Loucy (cell line): ENCODE data around the gene SPTB.

Experiments
- H2AFZ ChIP-seq: fragments of 200-600 bp; sonication (generic); 2 replicates; pipeline ENCODE4 v1.6.0; 2016; ENCODE audit warnings: antibody characterized with exemption, mild to moderate bottlenecking, low read length, moderate library complexity
- H3F3A ChIP-seq: fragments of 200-600 bp; 2 replicates; pipeline ENCODE4 v1.6.0; 2016; ENCODE audit warnings: antibody characterized with exemption, low read depth, mild to moderate bottlenecking
- H3K27me3 ChIP-seq: fragments of 200-600 bp; sonication (generic); 2 replicates; pipeline ENCODE4 v1.6.1; 2014; ENCODE audit warnings: low read length, mild to moderate bottlenecking; ENCODE audit not compliant: insufficient read depth, poor library complexity, severe bottlenecking
- H3K36me3 ChIP-seq: fragments of 200-600 bp; sonication (generic); 2 replicates; pipeline ENCODE4 v1.6.1; 2016; ENCODE audit warnings: low read length; ENCODE audit not compliant: insufficient read depth
- H3K4me1 ChIP-seq: fragments of 200-600 bp; sonication (generic); 2 replicates; pipeline ENCODE4 v1.5.1; 2014; ENCODE audit warnings: low read length, mild to moderate bottlenecking; ENCODE audit not compliant: insufficient read depth, poor library complexity, severe bottlenecking
- H3K4me2 ChIP-seq: fragments of 200-600 bp; sonication (generic); 2 replicates; pipeline ENCODE4 v1.6.0; 2014; ENCODE audit warnings: antibody characterized with exemption, low read length, low read depth, mild to moderate bottlenecking; ENCODE audit not compliant: poor library complexity, severe bottlenecking
- H3K4me3 ChIP-seq: fragments of 200-600 bp; sonication (generic); 2 replicates; pipeline ENCODE4 v1.5.1; 2014; ENCODE audit warnings: low read length, mild to moderate bottlenecking, mixed read lengths; ENCODE audit not compliant: poor library complexity, severe bottlenecking
- H3K79me2 ChIP-seq: fragments of 200-600 bp; sonication (generic); 2 replicates; pipeline ENCODE4 v1.6.1; 2014; ENCODE audit warnings: low read length; ENCODE audit not compliant: insufficient read depth
- H3K9ac ChIP-seq: fragments of 200-600 bp; sonication (generic); 2 replicates; pipeline ENCODE4 v1.6.0; 2014; ENCODE audit warnings: mild to moderate bottlenecking, low read depth, low read length, moderate library complexity; ENCODE audit not compliant: poor library complexity, severe bottlenecking
- H3K9me2 ChIP-seq: fragments of 200-600 bp; sonication (generic); replicated peaks from 2 replicates; pipeline ENCODE4 v1.6.1; 2016; ENCODE audit warnings: low read depth, low read length, mixed read lengths
- H3K9me3 ChIP-seq: fragments of 200-600 bp; sonication (generic); 2 replicates; pipeline ENCODE4 v1.6.1; 2014; ENCODE audit warnings: mild to moderate bottlenecking, antibody characterized with exemption, low read length, low read depth; ENCODE audit not compliant: insufficient read depth
- H4K20me1 ChIP-seq: fragments of 200-600 bp; sonication (generic); 2 replicates; pipeline ENCODE4 v1.6.0; 2014; ENCODE audit warnings: antibody characterized with exemption, low read length, mild to moderate bottlenecking; ENCODE audit not compliant: insufficient read depth, poor library complexity, severe bottlenecking
- CTCF ChIP-seq: fragments of 200-600 bp; sonication (generic); conservative IDR thresholded peaks from 2 replicates; pipeline ENCODE4 v1.5.1; 2014; ENCODE audit warnings: mild to moderate bottlenecking, antibody characterized with exemption, low read length
- EZH2phosphoT487 ChIP-seq: fragments of 200-600 bp; IDR thresholded peaks from 2 replicates; pipeline ENCODE4 v1.6.1; 2018; ENCODE audit warnings: antibody characterized with exemption, mild to moderate bottlenecking, moderate library complexity, borderline replicate concordance

SPTB gene

GRCh38 chr14:64704743-64705380 is 174.8 kb downstream of the SPTB start:
- no peaks in the 10 kb centered on the region for H3K27me3 ChIP-seq
- no peaks in the 10 kb centered on the region for H3K36me3 ChIP-seq
- no peaks in the 10 kb centered on the region for H3K9me3 ChIP-seq
- peaks cover 45% of the 10 kb centered on the region for H3K79me2 ChIP-seq
- TF ChIP-seq EZH2phosphoT487 (no peak), CTCF (no peak)
- H4K20me1 ChIP-seq, result no peaks in the 10 kb centered on the region
- H3F3A ChIP-seq, result peaks cover 10% of the 10 kb centered on the region; the same call in 1 of the 2 replicates
- peaks cover 58% of the 10 kb centered on the region for H3K4me1 ChIP-seq
- H3K4me3 ChIP-seq, result peak overlapping the region; percentile 76
- peak overlapping the region; percentile 89 for H3K9ac ChIP-seq
- H3K9me2 ChIP-seq, result no peaks in the 10 kb centered on the region
- H2AFZ ChIP-seq, result peak overlapping the region; percentile 83
- H3K4me2 ChIP-seq, result peak overlapping the region; percentile 96

GRCh38 chr14:64704143-64704742 is 175.5 kb downstream of the SPTB start, which contains the start of gene PLEKHG3:
TSS of gene PLEKHG3 (plus strand) at chr14:64704424. CDS start at chr14:64727632, 23,208 bp downstream.
- H3K4me2 ChIP-seq, result peak within 1 kb of the TSS; percentile 96
- H3K9me3 ChIP-seq, result no peaks in the 10 kb centered on the region
- H3K9ac ChIP-seq, result peak within 1 kb of the TSS; percentile 89
- H2AFZ ChIP-seq, result peak within 1 kb of the TSS; percentile 83
- no peaks in the 10 kb centered on the region for H3K27me3 ChIP-seq
- peaks cover 54% of the 10 kb centered on the region for H3K4me1 ChIP-seq
- no peak for TF ChIP-seq EZH2phosphoT487
- no peak for TF ChIP-seq CTCF
- peak within 1 kb of the TSS; percentile 76 for H3K4me3 ChIP-seq
- no peaks in the 10 kb centered on the region for H3K9me2 ChIP-seq
- H3K36me3 ChIP-seq, result no peaks in the 10 kb centered on the region
- peaks cover 39% of the 10 kb centered on the region for H3K79me2 ChIP-seq
- H3F3A ChIP-seq, result peaks cover 10% of the 10 kb centered on the region; the same call in 1 of the 2 replicates
- no peaks in the 10 kb centered on the region for H4K20me1 ChIP-seq

GRCh38 chr14:64703395-64704142 is 176.1 kb downstream of the SPTB start:
- TF ChIP-seq CTCF, result no peak
- no peak for TF ChIP-seq EZH2phosphoT487
- H3K27me3 ChIP-seq, result no peaks in the 10 kb centered on the region
- H4K20me1 ChIP-seq, result no peaks in the 10 kb centered on the region
- H3K79me2 ChIP-seq, result peaks cover 34% of the 10 kb centered on the region
- peak overlapping the region; percentile 89 for H3K9ac ChIP-seq
- peak overlapping the region; percentile 96 for H3K4me2 ChIP-seq
- H3F3A ChIP-seq, result peaks cover 6% of the 10 kb centered on the region; the same call in 1 of the 2 replicates
- peak overlapping the region; percentile 83 for H2AFZ ChIP-seq
- no peaks in the 10 kb centered on the region for H3K9me2 ChIP-seq
- H3K4me1 ChIP-seq, result peaks cover 54% of the 10 kb centered on the region
- peak overlapping the region; percentile 76 for H3K4me3 ChIP-seq
- no peaks in the 10 kb centered on the region for H3K36me3 ChIP-seq
- H3K9me3 ChIP-seq, result no peaks in the 10 kb centered on the region
